Measurements from ENCODE around the gene UBTF.

Gene UBTF

GRCh38 chr17:44267165-44267455, 47.6 kb upstream of the UBTF start:
- Histone ChIP-seq H4K20me1 (ENCODE audit: control insufficient read depth, insufficient read depth, low read depth, low read length) (no peaks in the 10 kb centered on the region), H3F3A (ENCODE audit: control insufficient read depth, insufficient read depth) (no peaks in the 10 kb centered on the region), H3K36me3 (ENCODE audit: control insufficient read depth, low read length) (no peaks in the 10 kb centered on the region), H3K79me2 (ENCODE audit: control insufficient read depth, low read length) (no peaks in the 10 kb centered on the region), H3K4me3 (ENCODE audit: low read length) (no peak overlapping the region), H3K9me3 (ENCODE audit: control insufficient read depth, insufficient read depth, low read length) (no peaks in the 10 kb centered on the region), H3K27ac (ENCODE audit: low read depth, low read length) (no peak overlapping the region), H3K27me3 (ENCODE audit: control insufficient read depth, low read length) (no peaks in the 10 kb centered on the region), H3K4me1 (ENCODE audit: control insufficient read depth, low read length) (no peaks in the 10 kb centered on the region), H3K9me2 (replicated peaks; ENCODE audit: control insufficient read depth, low read length) (no peaks in the 10 kb centered on the region), H3K4me2 (ENCODE audit: low read length) (no peak overlapping the region)
- no peak for TF ChIP-seq CTCF (IDR thresholded peaks at IDR 0.05; ENCODE audit: low read depth, low read length, poor library complexity, severe bottlenecking)
- no peak for TF ChIP-seq EZH2phosphoT487 (IDR thresholded peaks at IDR 0.05; ENCODE audit: borderline replicate concordance, low read length)

DNA sequence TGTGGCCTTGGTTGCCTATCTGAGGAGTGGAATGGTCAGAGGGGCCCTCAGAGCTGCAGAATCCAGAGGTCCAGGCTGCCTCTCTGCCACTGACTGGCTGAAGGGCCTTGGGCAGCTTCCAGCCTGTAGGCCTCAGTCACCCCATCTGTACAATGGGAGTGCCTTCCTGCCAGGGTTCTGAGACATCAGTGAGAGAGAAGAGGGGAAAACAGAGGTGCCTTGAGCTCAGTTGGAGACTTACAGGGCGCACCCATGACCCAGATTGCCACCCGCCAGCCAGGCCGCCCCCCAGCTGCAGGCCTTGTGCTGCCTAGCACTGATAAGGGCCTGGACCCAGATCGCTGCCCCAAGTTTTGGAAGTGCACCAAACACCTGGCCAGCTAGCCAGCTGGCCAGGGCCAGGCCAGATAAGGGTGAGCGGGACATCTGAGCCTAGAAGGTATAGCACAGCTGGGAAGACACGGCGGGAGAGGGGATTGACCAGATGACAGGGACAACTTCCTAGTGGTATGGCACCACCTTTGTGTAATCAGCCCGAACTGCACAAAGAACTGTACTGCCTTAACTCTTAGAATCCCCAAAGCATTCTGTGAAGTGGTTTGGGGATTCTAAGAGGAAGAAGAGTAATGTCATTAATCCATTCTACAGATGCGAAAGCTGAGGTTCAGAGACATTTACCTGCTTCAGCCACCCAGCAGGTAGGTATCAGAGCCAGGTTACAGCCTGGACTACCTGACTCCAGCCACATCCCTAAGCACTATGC, 47.1 kb upstream of the UBTF start:
- H3K36me3 ChIP-seq (ENCODE audit: control insufficient read depth, low read length): no peaks in the 10 kb centered on the region
- no peaks in the 10 kb centered on the region for H4K20me1 ChIP-seq (ENCODE audit: control insufficient read depth, insufficient read depth, low read depth, low read length)
- H3K4me3 ChIP-seq (ENCODE audit: low read length): no peak overlapping the region
- H3K9me2 ChIP-seq (replicated peaks; ENCODE audit: control insufficient read depth, low read length): no peaks in the 10 kb centered on the region
- no peaks in the 10 kb centered on the region for H3F3A ChIP-seq (ENCODE audit: control insufficient read depth, insufficient read depth)
- H3K4me2 ChIP-seq (ENCODE audit: low read length): no peak overlapping the region
- H3K27ac ChIP-seq (ENCODE audit: low read depth, low read length): no peak overlapping the region
- TF ChIP-seq CTCF (IDR thresholded peaks at IDR 0.05; ENCODE audit: low read depth, low read length, poor library complexity, severe bottlenecking) (no peak), EZH2phosphoT487 (IDR thresholded peaks at IDR 0.05; ENCODE audit: borderline replicate concordance, low read length) (no peak)
- no peaks in the 10 kb centered on the region for H3K27me3 ChIP-seq (ENCODE audit: control insufficient read depth, low read length)
- no peaks in the 10 kb centered on the region for H3K79me2 ChIP-seq (ENCODE audit: control insufficient read depth, low read length)
- H3K4me1 ChIP-seq (ENCODE audit: control insufficient read depth, low read length): no peaks in the 10 kb centered on the region
- no peaks in the 10 kb centered on the region for H3K9me3 ChIP-seq (ENCODE audit: control insufficient read depth, insufficient read depth, low read length)

- no peak overlapping the region for H3K4me3 ChIP-seq (ENCODE audit: low read length)
- H3K9me3 ChIP-seq (ENCODE audit: control insufficient read depth, insufficient read depth, low read length): no peaks in the 10 kb centered on the region
- no peaks in the 10 kb centered on the region for H3K79me2 ChIP-seq (ENCODE audit: control insufficient read depth, low read length)
- H3K4me1 ChIP-seq (ENCODE audit: control insufficient read depth, low read length): no peaks in the 10 kb centered on the region
- no peaks in the 10 kb centered on the region for H3K36me3 ChIP-seq (ENCODE audit: control insufficient read depth, low read length)
- no peaks in the 10 kb centered on the region for H3F3A ChIP-seq (ENCODE audit: control insufficient read depth, insufficient read depth)
- H3K4me2 ChIP-seq (ENCODE audit: low read length): no peak overlapping the region
- H3K27ac ChIP-seq (ENCODE audit: low read depth, low read length): no peak overlapping the region
- no peaks in the 10 kb centered on the region for H4K20me1 ChIP-seq (ENCODE audit: control insufficient read depth, insufficient read depth, low read depth, low read length)
- no peaks in the 10 kb centered on the region for H3K9me2 ChIP-seq (replicated peaks; ENCODE audit: control insufficient read depth, low read length)
- TF ChIP-seq EZH2phosphoT487 (IDR thresholded peaks at IDR 0.05; ENCODE audit: borderline replicate concordance, low read length): no peak
- no peak for TF ChIP-seq CTCF (IDR thresholded peaks at IDR 0.05; ENCODE audit: low read depth, low read length, poor library complexity, severe bottlenecking)
- no peaks in the 10 kb centered on the region for H3K27me3 ChIP-seq (ENCODE audit: control insufficient read depth, low read length)
Measured at GRCh38 chr17:44263345-44263902, 43.9 kb upstream of the UBTF start.
